LoVo (cell line): ENCODE measurements around the gene LCE1E.

ENCODE experiments used
- DNase-seq: peaks from one replicate; pipeline ENCODE4 v3.0.0-alpha.2; 2016; ENCODE audit warnings: low spot score

The LCE1E gene, protein sequence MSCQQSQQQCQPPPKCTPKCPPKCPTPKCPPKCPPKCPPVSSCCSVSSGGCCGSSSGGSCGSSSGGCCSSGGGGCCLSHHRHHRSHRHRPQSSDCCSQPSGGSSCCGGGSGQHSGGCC

DNA sequence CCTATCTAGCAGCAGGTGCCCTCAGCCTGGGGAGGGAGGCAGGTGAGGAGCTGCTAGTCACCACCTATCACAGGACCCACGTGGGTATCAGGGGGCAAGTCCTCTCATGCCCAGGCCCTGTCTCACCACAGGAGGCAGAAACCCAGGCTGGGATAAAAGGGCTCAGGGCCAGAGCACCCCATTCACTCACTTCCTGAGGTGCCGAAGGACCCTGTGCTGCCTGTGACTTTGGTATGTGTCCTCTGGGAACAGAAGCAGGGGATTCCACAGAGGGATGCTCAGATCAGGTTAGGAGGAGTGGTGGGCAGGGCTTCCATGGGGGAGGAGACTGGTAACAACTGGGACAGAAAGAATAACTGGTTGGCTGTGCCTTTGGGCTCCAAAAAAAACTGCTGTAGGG, at the start of gene LCE1E:
TSS of gene LCE1E (plus strand) at position 181 of the 400 bp plus-strand sequence. CDS start 1,043 bp downstream, outside the sequence.
- peak; percentile 6 for DNase-seq

DNA sequence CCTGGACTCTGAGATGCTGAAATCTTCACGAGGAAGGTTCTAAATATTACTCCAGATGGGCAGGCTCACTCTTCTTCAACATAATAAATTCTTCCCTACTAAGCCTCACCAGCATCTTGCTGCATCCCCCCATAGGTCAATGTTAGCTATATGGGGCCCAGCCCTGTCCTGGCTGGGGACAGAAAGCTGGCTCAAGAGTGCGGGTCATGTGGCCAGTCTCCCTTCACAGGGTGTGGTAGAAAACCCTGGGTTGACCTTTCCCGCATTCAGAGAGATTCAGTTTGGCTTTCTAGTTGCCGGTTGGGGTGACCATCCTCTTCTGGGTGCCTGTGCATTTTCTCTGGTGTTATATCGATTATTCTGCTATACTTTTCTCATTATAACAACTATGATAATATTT, 48.1 kb upstream of the LCE1E start:
- no peak for DNase-seq

DNA sequence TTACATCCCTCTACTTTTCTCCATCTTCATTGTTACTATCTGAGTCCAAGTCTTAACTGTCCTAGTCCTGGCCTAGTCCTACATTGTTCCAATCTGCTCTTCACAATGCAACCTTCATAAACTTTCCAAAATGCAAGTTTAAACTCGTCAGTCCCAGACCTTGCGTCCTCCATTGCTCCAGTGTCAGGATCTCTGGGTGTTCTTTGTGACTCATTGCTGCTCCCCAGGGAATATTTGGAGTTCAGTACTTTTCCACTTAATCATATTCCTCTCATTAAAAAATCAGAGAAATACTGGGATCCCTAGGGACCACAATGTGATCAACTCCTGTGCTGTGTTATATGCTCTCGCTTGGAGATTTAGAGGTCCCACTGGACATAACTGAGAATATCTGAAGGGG, 46.2 kb upstream of the LCE1E start:
- DNase-seq: no peak

DNA sequence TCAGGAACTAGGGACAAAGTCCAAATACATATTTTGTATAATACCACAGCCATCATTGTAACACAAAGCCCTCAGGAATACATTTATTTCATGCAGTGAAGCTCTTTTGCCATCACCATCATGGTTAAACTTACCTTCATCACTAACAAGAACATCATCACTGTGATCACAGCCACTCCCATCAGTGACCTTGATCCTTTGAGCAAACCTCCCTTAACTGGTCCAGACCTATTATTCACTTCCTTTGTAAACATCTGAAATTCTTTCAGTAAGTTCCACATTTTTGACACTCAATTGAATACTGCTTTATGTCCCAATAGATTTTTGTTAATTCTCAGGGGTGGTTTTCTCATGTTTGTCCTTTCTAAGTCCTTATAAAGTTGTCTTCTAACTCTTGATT, 44.4 kb upstream of the LCE1E start:
- no peak for DNase-seq

DNA sequence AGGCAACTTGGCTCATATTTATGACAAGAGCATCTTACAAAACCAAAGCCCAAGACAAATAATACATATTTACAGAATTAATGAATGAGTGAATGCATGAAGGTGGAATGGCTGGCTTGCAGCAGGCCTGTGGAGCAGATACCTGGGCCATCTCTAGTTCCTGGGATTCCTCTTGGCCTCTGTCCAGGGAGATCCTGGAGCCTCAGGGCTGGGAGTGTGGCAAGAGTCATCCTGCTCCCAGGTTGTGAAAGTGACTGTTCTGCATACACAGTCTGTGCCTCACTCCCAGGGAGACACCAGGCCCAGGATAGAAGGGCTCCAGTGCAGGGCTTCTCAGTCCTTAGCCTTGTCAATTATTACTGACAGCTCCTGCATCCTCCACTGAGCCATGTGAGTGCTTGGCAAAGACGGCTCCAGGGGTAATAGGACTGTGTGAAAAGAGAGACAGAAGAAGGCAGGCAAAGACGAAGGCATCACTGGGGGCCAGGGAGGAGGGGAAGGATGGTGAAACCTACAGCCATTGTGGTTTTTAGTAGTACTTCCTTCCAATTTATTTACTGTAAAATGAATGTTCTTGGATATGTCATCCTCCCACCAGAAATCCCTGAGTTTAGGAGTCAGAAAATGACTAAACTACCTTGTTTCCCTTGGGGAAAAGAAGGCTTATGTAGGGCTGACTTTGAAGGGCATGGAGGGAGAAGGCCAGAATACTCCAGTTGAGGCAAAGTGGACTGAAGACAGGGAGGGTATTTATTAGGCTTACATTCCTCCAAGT, 42.5 kb upstream of the LCE1E start:
- no peak for DNase-seq

DNA sequence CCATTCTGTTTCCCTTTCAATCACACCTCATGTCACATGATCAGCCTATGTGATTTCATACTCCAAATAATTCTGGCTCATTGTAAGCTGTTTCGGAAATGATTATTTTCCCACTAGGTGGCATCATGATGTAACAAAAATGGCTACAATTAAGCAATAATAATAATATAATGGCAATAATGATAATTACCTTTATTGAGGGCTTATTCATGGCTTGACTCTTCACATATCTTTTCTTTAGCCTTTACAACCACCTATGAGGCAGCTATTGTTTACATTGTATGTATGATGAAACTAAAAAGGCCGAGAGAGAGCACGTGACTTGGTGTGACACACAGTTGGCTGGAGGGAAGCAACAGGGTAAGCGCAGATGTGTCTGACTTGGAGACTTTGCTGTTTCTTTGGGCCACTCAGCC, 40.8 kb upstream of the LCE1E start:
- no peak for DNase-seq

DNA sequence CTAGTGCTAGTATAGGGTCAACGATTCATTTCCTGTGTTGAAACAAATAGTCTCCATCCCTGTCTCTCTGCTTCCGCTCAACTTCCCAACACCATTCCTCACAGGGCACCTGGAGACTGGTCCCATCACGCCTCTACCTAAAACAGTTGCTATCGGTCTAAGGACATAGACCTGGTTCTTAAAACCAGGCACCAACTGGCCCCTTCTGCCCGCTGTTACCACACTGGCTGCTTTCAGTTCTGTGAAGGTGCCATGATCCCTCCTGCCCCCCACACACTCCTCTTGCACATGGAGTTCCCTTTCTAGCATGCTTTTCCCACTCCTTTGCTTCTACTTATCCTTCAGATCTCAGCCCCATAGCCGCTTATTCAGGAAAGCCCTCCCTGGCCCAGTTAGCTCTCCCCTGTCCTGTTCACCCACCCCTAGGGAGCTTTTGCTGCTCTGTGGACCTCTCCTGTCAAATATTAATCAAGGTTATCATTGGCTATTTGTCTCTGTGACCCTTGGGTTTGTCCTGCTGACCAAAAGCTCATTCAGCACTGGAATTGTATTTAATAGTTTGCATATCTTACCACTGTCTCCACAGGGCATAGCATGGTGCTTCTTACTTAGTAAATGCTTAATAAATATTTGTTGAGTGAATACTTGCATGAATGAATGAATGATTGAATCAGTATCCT, 40.2 kb upstream of the LCE1E start:
- no peak for DNase-seq

DNA sequence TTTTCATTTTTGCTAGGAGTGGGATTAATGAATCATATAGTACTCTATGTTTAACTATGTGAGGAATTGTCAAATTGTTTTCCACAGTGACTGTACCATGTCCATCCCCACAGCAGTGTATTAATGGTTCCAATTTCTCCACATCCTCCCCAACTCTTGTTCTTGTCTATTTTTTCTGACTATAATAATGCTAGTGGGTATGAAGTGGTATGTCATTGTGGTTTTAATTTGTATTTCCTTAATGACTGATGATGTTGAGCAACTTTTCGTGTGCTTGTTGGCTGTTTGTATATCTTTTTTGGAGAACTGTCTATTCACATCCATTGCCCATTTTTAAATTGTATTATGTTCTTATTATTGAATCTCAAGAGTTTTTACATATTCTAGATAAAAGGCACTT, 38.2 kb upstream of the LCE1E start:
- no peak for DNase-seq

DNA sequence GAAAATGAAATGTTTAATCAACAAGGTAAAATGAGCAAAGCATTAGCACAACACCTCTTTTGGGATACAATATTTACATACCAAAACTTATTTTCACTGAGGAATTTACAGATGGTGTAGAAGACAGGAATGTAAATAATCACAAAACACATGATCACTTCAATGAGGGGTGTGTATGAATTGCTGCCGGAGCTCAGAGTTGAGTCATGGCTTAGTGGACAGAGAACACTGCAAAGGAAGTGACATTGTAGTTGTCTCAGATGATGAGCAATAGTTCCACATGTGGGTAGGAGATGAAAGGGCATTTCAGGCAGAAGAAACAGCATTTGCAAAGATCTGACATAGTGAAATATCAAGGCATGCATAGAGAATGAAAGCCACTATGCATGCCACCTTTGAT, 33.8 kb upstream of the LCE1E start:
- no peak for DNase-seq

DNA sequence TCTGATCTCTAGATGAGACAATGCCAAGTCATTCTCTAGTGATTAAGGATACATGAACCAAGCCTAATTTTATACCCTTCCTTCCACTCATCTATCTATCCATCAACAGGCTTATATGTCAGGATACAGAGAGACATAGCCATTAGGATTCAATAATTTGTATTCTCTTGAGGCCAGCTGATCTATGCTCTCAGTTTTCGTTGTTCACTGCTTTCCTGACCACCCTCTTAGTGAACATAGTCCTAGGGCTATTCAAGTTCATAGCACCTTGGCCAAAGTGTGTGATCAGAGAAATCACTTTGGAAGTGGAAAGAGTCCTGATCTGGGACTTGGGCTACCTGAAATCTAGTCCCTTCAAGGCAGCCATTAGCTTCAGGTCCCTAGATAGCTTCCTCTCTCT, 32.5 kb upstream of the LCE1E start:
- DNase-seq: no peak

DNA sequence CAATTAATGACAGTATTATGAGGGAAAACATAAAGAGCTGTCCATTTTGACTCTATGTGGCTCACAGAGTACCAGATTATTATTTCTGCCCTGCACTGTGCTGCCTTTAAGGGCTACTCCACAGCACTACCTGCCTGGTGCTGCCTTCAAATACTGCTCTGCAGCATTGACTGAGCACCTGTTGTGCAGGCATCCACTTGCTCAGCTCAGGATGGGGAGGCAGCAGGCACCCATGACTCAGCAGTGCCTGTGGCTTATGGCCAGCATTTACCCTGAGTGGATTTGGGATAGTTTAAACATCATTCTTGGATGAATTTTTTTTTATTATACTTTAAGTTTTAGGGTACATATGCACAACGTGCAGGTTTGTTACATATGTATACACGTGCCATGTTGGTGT, 29.2 kb upstream of the LCE1E start:
- no peak for DNase-seq

DNA sequence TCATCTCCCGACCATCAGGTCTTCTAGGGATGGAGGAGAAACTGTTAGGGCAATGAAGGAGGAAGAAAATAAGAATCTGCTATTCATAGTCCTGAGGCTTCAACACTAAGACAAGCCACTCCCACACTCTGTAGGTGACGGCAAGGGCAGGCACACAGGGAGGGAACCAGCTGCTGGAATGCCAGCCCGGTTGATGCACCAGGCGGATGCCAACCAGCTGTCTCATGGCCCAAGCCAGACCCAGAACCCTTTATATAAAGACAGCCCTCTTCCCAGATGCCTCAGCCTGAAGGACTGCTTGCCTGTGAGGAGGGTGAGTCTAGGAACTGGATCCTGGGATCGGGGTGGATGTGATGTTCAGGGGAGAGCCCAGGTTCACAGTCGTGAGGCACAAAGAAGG, 28.3 kb upstream of the LCE1E start, which contains the start of gene KPRP:
TSS of gene KPRP (plus strand) at position 279 of the 400 bp plus-strand sequence. CDS start 1,564 bp downstream, outside the sequence.
- DNase-seq: no peak

DNA sequence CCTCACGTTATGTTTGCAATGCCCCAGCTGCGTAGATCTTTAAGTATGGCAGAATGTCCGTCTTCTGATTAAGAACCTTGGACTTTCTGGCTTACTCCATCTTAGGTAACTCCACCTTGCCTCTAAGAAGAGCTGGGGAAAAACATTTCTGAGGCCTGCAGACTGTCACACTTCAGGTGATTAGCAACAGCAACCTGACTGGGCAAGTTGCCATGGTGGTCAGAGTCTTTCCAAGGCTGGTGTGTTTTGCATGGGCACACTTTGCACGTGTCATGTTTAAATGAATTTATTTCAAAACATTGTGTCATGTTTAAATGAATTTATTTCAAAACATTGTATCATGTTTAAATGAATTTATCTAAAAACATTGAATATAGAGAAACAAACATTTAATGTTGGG, 27.4 kb upstream of the LCE1E start:
- DNase-seq: no peak

DNA sequence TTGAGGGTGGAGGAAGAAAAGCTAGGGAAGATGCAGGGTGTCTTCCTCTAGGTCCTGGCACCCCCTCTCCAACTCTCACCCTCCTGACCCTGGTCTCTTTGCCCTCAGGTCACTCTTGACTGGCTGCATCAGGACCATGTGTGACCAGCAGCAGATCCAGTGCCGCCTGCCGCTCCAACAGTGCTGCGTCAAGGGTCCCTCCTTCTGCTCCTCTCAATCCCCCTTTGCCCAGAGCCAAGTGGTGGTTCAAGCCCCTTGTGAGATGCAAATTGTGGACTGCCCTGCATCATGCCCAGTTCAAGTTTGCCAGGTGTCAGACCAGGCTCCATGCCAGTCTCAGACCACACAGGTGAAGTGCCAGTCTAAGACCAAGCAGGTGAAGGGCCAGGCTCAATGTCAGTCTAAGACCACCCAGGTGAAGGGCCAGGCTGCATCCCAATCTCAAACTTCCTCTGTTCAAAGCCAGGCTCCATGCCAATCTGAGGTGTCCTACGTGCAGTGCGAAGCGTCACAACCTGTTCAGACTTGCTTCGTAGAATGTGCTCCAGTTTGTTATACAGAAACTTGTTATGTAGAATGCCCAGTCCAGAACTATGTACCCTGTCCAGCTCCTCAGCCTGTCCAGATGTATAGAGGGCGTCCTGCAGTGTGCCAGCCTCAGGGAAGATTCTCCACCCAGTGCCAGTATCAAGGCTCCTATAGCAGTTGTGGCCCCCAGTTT, 26.4 kb upstream of the LCE1E start:
- no peak for DNase-seq

DNA sequence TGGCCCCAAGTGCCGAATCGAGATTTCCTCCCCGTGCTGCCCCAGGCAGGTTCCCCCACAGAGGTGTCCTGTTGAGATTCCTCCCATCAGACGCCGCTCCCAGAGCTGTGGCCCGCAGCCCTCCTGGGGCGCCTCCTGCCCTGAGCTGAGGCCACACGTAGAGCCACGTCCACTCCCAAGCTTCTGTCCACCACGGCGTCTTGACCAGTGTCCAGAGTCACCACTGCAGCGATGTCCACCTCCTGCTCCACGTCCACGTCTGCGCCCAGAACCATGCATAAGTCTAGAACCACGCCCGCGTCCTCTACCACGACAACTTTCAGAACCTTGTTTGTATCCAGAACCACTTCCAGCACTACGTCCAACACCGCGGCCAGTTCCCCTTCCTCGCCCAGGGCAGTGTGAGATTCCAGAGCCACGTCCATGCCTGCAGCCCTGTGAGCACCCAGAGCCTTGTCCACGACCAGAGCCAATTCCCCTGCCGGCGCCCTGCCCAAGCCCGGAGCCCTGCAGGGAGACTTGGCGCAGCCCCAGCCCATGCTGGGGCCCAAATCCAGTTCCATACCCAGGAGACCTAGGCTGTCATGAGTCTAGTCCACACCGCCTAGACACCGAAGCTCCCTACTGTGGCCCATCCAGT, 25.4 kb upstream of the LCE1E start:
- DNase-seq: no peak

DNA sequence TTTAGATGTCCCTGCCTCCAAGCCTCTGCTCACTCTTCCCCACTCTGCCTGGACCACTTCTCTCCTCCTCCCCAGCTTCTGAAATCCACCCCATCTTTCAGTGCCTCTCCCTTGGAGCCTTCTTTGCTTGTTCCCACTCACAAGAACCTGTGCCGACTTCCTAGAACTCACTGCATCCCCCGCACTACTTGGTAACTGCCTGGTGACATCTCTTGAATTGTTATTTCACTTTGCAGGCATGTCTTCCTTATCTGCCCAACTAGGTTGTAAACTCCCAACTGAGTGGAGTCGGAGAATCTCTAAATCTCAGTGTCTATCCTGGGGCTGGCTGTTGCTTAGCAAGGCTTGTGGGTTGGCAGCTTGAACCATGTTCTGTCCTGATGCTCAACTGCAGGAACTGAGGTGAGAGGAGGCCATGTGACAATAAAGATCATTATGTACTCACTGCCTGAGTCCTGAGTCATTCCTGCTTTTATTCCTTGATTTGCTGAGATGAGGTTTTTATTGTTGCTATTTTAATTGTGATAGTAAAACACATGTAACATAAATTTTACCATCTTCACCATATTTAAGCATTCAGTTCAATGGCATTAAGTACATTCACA, 24.3 kb upstream of the LCE1E start:
- DNase-seq: no peak

DNA sequence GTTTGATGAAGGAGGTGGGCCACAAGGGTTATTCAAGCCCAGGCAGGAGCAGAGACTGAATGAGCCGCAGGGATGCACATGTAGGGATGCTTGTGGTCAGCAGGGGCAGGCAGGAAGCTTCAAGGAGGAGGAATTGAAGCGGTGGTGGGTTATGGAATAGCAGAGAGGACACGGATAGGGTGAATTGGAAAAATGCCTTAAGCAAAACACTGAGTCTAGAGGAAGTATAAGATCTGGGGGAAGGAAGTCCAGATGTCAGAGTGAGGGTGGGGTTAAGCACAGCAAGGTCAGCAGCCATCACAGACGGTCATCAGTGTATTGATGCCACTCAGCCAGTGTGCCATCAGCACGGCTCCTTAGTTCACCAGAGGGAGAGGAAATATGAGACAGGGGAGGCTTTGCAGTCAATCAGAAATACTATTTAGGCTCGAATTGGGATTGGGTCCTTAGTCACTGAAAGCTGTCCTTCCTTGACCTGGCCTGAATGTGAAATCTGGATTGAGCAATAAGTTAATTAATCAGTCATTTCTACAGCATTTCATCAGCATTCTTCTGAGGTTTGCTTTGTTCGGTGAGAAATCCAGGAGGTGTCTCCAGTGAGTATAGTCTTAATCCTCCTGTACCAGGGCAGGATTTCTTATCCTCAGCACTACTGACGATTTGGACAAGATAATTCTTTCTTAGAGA, 17.1 kb upstream of the LCE1E start:
- DNase-seq: no peak

DNA sequence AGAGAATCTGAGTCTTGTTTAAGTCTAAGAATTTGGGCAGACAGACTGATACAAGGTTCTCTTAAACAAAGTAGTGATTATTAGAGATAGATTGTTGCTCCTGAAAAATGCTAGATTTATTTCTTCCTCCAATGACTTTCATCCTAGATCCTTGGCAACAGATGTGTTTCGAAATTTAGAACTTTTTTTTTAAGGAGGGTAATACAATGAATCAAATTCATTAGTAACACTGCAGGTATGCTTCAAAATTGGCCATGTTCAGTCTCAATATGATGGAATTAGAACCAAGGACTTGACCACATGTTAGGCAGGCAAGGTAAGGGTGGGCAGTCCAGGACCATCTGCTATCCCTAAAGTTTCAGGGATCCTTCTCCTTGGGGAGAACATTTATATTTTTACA, 15.6 kb upstream of the LCE1E start:
- DNase-seq: no peak

DNA sequence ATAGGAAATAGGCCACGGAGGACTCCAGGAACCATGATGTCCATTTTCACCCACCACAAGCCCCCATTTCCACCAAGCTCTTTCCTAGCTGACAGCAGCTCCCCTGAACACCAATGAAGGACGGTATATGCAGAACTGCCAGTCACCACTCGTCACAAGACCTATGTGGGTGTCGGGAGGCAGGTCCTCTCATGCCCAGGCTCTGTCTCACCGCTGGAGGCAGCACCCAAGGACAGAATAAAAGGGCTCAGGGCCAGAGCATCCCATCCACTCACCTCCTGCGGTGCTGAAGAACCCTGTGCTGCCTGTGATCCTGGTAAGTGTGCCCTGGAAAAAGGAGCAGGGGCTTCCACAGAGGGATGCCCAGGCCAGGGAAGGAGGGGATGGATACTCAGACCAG, 11.2 kb upstream of the LCE1E start, which contains the start of gene LCE1F:
TSS of gene LCE1F (plus strand) at position 266 of the 400 bp plus-strand sequence. CDS start 1,232 bp downstream, outside the sequence.
- DNase-seq: no peak

DNA sequence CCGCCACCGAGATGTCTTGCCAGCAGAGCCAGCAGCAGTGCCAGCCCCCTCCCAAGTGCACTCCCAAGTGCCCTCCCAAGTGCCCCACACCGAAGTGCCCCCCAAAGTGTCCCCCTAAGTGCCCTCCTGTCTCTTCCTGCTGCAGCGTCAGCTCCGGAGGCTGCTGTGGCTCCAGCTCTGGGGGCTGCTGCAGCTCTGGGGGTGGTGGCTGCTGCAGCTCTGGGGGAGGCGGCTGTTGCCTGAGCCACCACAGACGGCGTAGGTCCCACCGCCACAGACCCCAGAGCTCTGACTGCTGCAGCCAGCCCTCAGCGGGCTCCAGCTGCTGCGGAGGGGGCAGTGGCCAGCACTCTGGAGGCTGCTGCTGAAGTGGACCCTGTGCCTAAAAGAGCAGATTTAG, 9.7 kb upstream of the LCE1E start:
- DNase-seq: no peak

DNA sequence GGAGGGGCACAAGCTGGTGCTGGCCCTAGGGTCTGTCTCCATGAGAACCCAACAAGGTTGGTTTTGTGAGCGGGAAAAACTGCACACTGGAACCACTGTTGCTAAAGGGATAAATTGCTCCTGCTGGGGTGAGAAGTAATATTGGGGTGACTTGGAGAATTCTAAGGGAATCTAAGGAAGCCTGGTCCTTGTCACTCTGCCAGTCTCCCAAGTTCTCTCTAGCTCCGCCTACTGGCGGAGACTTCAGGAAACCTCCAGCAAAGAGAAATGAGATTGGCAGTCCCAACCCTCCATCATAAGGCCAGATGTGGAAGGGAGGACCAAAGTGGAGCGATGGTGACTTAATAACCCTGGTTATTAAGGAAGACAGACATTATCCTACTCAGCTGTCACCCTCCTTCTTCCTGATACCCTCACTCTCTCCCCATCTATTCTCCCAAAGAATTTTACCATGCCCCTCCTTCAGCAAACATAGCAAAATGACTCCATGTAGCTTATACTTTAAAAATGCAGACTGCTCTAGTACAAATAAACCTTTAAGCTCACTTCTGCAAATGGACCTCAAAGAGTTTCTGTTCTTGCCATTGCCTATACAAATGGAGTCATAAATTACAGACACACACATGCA, 8.4 kb upstream of the LCE1E start:
- no peak for DNase-seq
